GM12892 (cell line): Measurements from ENCODE around the gene CTNNAL1.

ENCODE experiments used
- POLR2A ChIP-seq: IDR thresholded peaks from 2 replicates; pipeline ENCODE4 v1.6.1; 2011; ENCODE audit warnings: low read depth, low read length, control low read depth
- POLR2AphosphoS5 ChIP-seq: IDR thresholded peaks from 2 replicates; pipeline ENCODE4 v1.6.1; 2011; ENCODE audit warnings: low read depth, low read length, control low read depth
- TAF1 ChIP-seq: IDR thresholded peaks from 2 replicates; pipeline ENCODE4 v1.6.1; 2011; ENCODE audit warnings: low read depth, mild to moderate bottlenecking, control low read depth, low read length, borderline replicate concordance

DNA sequence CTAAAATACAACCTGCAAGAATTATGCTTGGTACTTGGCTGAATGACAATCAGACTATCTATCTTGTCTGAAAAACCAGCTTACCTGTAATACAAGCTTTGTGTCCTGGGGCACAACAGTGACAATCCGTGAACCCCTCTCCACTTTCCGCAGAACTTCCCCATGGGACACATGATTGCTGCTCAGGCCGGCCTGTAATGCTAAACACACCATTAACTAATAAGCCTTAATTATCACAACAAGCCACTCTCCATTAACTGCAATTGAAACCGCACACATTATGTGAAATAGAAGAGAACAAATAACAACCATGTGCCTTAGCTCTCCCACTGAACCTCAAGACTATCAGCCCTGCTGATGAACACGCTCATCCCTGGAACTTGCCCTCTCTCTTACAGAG, 113.1 kb downstream of the CTNNAL1 start:
- TF ChIP-seq POLR2AphosphoS5, result no peak
- no peak for TF ChIP-seq TAF1
- no peak for TF ChIP-seq POLR2A
